Mesothelial cell of epicardium (in vitro differentiated cells): ENCODE data around the gene SMARCAD1. TPM values are rescaled to one million over a fixed set of nuclear protein-coding genes. Genes with fewer than 3 reads are reported as not detected.
A peak's percentile ranks its signal among the peaks of the same experiment; 100 is the strongest.

Experiments used
- DNase-seq, 2 experiments: peaks; one replicate each; pipeline ENCODE4 v3.0.0; 2021; ENCODE audit warnings: low spot score in 2 of 2; ENCODE audit not compliant: unreplicated experiment in 2 of 2
- H3K27ac Mint-ChIP-seq: 2 replicates; pipeline ENCODE4 v1.8.0; 2021; ENCODE audit warnings: mixed read lengths
- H3K27me3 Mint-ChIP-seq: 2 replicates; pipeline ENCODE4 v1.8.0; 2021; ENCODE audit warnings: low read depth, mixed read lengths
- H3K36me3 Mint-ChIP-seq: 2 replicates; pipeline ENCODE4 v1.8.0; 2021; ENCODE audit warnings: mixed read lengths
- H3K4me1 Mint-ChIP-seq: 2 replicates; pipeline ENCODE4 v1.8.0; 2021; ENCODE audit warnings: mixed read lengths
- H3K4me3 Mint-ChIP-seq: 2 replicates; pipeline ENCODE4 v1.8.0; 2021; ENCODE audit warnings: mild to moderate bottlenecking, moderate library complexity, mixed read lengths
- H3K9me3 Mint-ChIP-seq: 2 replicates; pipeline ENCODE4 v1.8.0; 2021; ENCODE audit warnings: mixed read lengths
- CTCF ChIP-seq: fragments of 200-600 bp; sonication (generic); IDR thresholded peaks from one replicate; pipeline ENCODE4 v1.5.0; 2021; ENCODE audit warnings: antibody characterized with exemption; ENCODE audit not compliant: unreplicated experiment
- total RNA-seq: library from RNA; stranded (reverse); gene quantifications from 3 replicates; pipeline ENCODE4 v1.2.1, GENCODE V29; 2021

Gene SMARCAD1
- total RNA-seq, result 62.7 to 65.3 TPM (median 63.6 TPM) in 3 replicates

GRCh38 chr4:94207469-94208224 is at the start of gene SMARCAD1:
SMARCAD1 (plus strand) TSS chr4:94207865; CDS start chr4:94208395, 530 bp downstream.
- H3K36me3 Mint-ChIP-seq, result peaks cover 17% of the 10 kb centered on the region
- no peak for TF ChIP-seq CTCF
- no peaks in the 10 kb centered on the region for H3K9me3 Mint-ChIP-seq
- H3K27ac Mint-ChIP-seq, result peak within 1 kb of the TSS; percentile 99
- H3K4me3 Mint-ChIP-seq, result peak within 1 kb of the TSS; percentile 92
- no peaks in the 10 kb centered on the region for H3K27me3 Mint-ChIP-seq
- H3K4me1 Mint-ChIP-seq, result peaks cover 30% of the 10 kb centered on the region
- DNase-seq, result peak; percentile 86 to 87

GRCh38 chr4:94158883-94159282 is 48.8 kb upstream of the SMARCAD1 start:
- no peaks in the 10 kb centered on the region for H3K36me3 Mint-ChIP-seq
- no peak for TF ChIP-seq CTCF
- H3K9me3 Mint-ChIP-seq, result no peaks in the 10 kb centered on the region
- H3K4me1 Mint-ChIP-seq, result no peaks in the 10 kb centered on the region
- no peak overlapping the region for H3K4me3 Mint-ChIP-seq
- H3K27ac Mint-ChIP-seq, result no peak overlapping the region
- no peak for DNase-seq
- H3K27me3 Mint-ChIP-seq, result no peaks in the 10 kb centered on the region

- Mint-ChIP-seq H3K4me3 (no peak overlapping the region), H3K27me3 (no peaks in the 10 kb centered on the region), H3K36me3 (no peaks in the 10 kb centered on the region), H3K27ac (no peak overlapping the region), H3K9me3 (no peaks in the 10 kb centered on the region), H3K4me1 (no peaks in the 10 kb centered on the region)
- no peak for TF ChIP-seq CTCF
- no peak for DNase-seq
These were observed 47.9 kb upstream of the SMARCAD1 start for GRCh38 chr4:94159790-94160189.

- H3K4me3 Mint-ChIP-seq, result no peak overlapping the region
- no peaks in the 10 kb centered on the region for H3K9me3 Mint-ChIP-seq
- H3K27ac Mint-ChIP-seq, result no peak overlapping the region
- no peaks in the 10 kb centered on the region for H3K27me3 Mint-ChIP-seq
- no peak for TF ChIP-seq CTCF
- H3K36me3 Mint-ChIP-seq, result no peaks in the 10 kb centered on the region
- DNase-seq, result no peak
- H3K4me1 Mint-ChIP-seq, result no peaks in the 10 kb centered on the region
These were observed 46.9 kb upstream of the SMARCAD1 start for GRCh38 chr4:94160774-94161173.

- Mint-ChIP-seq H3K27me3 (no peaks in the 10 kb centered on the region), H3K27ac (no peak overlapping the region), H3K4me1 (peaks cover 1% of the 10 kb centered on the region), H3K36me3 (no peaks in the 10 kb centered on the region), H3K4me3 (no peak overlapping the region), H3K9me3 (no peaks in the 10 kb centered on the region)
- TF ChIP-seq CTCF, result no peak
- DNase-seq, result no peak
These were observed 42.4 kb upstream of the SMARCAD1 start for GRCh38 chr4:94165256-94165655.
